Uterus (tissue), 4 donors: ENCODE data around the gene ICA1. TPM values are rescaled to one million over a fixed set of nuclear protein-coding genes. Genes with fewer than 3 reads are reported as not detected.
"Not testable (repeated sequence)": the region's sequence is repeated elsewhere in the genome, so short reads cannot be mapped to it uniquely, and the experiment has no call there.

Source experiments
- DNase-seq, 2 donors: peaks; one replicate each; pipeline ENCODE4 v3.0.0-alpha.2; 2019 to 2020
- H3K27ac ChIP-seq, 2 donors: fragments of 200-600 bp; sonication (generic); 1 replicate in 1 of 2; 2 replicates in 1 of 2; pipeline ENCODE4 v1.5.1; 2016 to 2018
- H3K27me3 ChIP-seq, 2 donors: fragments of 200-600 bp; sonication (generic); one replicate each; pipeline ENCODE4 v1.5.1; 2018 to 2019; ENCODE audit warnings: control low read depth in 1 of 2
- H3K36me3 ChIP-seq, 2 donors: fragments of 200-600 bp; sonication (generic); one replicate each; pipeline ENCODE4 v1.5.1; 2019; ENCODE audit warnings: control low read depth in 1 of 2
- H3K4me1 ChIP-seq, 2 donors: fragments of 200-600 bp; sonication (generic); one replicate each; pipeline ENCODE4 v1.5.1; 2018 to 2019; ENCODE audit warnings: control low read depth in 1 of 2
- H3K4me3 ChIP-seq, 2 donors: fragments of 200-600 bp; sonication (generic); 1 replicate in 1 of 2; 2 replicates in 1 of 2; pipeline ENCODE4 v1.5.1; 2018 to 2019; ENCODE audit warnings: mild to moderate bottlenecking in 1 of 2
- H3K9me3 ChIP-seq, 2 donors: fragments of 200-600 bp; sonication (generic); one replicate each; pipeline ENCODE4 v1.5.1; 2019; ENCODE audit warnings: control low read depth in 1 of 2
- POLR2A ChIP-seq, 2 donors: fragments of 450-650 bp; IDR thresholded peaks; one replicate each; pipeline ENCODE4 v1.6.1; 2016; ENCODE audit warnings: antibody characterized with exemption in 2 of 2, mild to moderate bottlenecking in 1 of 2, moderate library complexity in 1 of 2
- intact Hi-C: fragments of 100-400 bp; cut with DNase I; formaldehyde crosslinking; loops from one replicate; pipeline ENCODE4 v1.15.1; 2023; ENCODE audit warnings: low total_unique reads
- total RNA-seq, 4 donors: library from RNA; depleted of rRNA in 3 of 4; stranded (reverse); fragments of >200 nt in 3 of 4; gene quantifications; one replicate each; pipeline versions ENCODE4 v1.1.0 to v1.2.4, GENCODE V29; 2014 to 2023
- TF ChIP-seq, protein P1 (sequence below), 4 experiments: fragments of 200-600 bp in 2 of 4; fragments of 450-650 bp in 2 of 4; sonication (generic) in 2 of 4; IDR thresholded peaks; one replicate each; pipeline ENCODE4 v1.5.1; 2016 to 2019; ENCODE audit warnings: antibody characterized with exemption in 4 of 4, mild to moderate bottlenecking in 2 of 4, moderate library complexity in 1 of 4
- donor health status: DM: yes; HTN: yes; CAD: no.

ICA1 gene
- total RNA-seq, 4 donors from 2014 or later = 3.5 to 36.9 (median 28.5) TPM

DNA sequence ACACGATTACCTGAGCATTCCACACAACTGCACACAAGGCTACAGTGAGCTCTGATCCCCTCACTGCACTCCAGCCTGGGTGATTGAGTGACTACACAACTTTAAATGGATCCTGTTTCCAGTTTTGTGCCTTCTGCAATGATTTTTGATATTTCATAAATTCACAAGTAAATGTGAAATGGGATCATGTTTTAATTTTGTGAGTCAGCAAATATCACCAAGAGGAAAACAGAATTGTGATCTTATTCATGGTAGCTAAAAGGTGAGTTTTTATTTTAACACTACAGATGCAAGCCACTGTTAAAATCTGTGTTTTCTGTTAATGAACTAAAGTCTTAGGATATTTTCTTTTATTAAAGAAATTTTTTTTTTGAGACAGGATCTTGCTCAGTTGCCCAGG lies 11.4 kb downstream of the ICA1 start:
- H3K4me1 ChIP-seq = no peaks in the 10 kb centered on the region
- TF ChIP-seq, protein P1, sequence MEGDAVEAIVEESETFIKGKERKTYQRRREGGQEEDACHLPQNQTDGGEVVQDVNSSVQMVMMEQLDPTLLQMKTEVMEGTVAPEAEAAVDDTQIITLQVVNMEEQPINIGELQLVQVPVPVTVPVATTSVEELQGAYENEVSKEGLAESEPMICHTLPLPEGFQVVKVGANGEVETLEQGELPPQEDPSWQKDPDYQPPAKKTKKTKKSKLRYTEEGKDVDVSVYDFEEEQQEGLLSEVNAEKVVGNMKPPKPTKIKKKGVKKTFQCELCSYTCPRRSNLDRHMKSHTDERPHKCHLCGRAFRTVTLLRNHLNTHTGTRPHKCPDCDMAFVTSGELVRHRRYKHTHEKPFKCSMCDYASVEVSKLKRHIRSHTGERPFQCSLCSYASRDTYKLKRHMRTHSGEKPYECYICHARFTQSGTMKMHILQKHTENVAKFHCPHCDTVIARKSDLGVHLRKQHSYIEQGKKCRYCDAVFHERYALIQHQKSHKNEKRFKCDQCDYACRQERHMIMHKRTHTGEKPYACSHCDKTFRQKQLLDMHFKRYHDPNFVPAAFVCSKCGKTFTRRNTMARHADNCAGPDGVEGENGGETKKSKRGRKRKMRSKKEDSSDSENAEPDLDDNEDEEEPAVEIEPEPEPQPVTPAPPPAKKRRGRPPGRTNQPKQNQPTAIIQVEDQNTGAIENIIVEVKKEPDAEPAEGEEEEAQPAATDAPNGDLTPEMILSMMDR (IDR thresholded peaks at IDR 0.05) = no peak
- TF ChIP-seq POLR2A (IDR thresholded peaks at IDR 0.05) = no peak
- H3K9me3 ChIP-seq = no peaks in the 10 kb centered on the region
- H3K36me3 ChIP-seq = no peaks in the 10 kb centered on the region
- no peak overlapping the region for H3K4me3 ChIP-seq
- no peaks in the 10 kb centered on the region for H3K27me3 ChIP-seq
- DNase-seq = no peak
- intact Hi-C loops = no loop called here
- no peak overlapping the region for H3K27ac ChIP-seq

DNA sequence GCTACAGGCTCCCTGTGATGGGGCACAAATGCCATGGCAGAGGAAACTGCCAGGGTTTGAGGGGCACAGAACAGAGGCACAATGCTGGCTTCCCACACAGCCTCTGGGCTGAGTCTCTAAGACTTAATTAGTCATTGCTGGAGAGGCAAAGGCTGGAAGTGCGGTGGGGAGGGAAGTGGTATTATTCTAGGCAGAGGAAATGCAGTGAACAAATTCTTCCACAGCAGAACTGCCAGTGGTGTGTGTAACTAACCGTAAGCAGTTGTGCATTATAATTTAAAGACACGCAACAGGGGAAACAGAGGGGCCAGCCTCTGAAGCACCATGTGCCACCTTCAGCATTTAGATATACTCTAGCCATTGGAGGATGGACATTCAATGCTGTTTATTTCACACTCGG lies 12.8 kb downstream of the ICA1 start:
- Histone ChIP-seq H3K4me1 (no peaks in the 10 kb centered on the region), H3K9me3 (no peaks in the 10 kb centered on the region), H3K27me3 (no peaks in the 10 kb centered on the region), H3K36me3 (no peaks in the 10 kb centered on the region), H3K4me3 (no peak overlapping the region), H3K27ac (no peak overlapping the region)
- DNase-seq = no peak
- TF ChIP-seq, protein P1 (IDR thresholded peaks at IDR 0.05) = no peak
- no peak for TF ChIP-seq POLR2A (IDR thresholded peaks at IDR 0.05)
- intact Hi-C loops = no loop called here

DNA sequence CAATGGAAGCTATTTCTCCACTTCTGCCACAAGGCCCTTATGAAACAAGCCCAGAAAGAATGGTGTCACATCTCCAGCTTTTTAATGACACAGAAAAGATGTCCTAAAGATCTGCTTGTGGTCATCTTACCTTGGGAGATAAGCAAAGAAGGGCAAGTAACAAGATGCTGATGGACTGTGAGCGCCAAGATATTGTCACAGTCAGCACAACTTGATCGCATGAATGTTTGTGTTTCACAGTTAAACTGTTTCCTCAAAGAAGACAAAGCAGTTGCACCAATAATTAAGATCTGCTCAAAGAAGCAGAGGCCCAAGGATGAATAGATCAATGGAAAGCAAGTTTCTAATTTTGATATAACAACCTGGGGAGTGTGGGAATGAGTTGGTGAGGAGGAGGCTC lies 15.9 kb downstream of the ICA1 start:
- Histone ChIP-seq H3K4me3 (no peak overlapping the region), H3K4me1 (no peaks in the 10 kb centered on the region), H3K27ac (no peak overlapping the region), H3K9me3 (no peaks in the 10 kb centered on the region), H3K36me3 (no peaks in the 10 kb centered on the region), H3K27me3 (no peaks in the 10 kb centered on the region)
- no peak for DNase-seq
- intact Hi-C loops = no loop called here
- TF ChIP-seq POLR2A (IDR thresholded peaks at IDR 0.05) = no peak
- TF ChIP-seq, protein P1 (IDR thresholded peaks at IDR 0.05) = no peak

DNA sequence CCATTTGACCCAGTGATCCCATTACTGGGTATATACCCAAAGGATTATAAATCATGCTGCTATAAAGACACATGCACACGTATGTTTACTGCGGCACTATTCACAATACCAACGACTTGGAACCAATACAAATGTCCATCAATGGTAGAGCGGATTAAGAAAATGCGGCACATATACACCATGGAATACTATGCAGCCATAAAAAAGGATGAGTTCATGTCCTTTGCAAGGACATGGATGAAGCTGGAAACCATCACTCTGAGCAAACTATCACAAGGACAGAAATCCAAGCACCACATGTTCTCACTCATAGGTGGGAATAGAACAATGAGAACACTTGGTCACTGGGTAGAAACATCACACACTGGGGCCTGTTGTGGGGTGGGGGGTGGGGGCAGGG lies 16.9 kb downstream of the ICA1 start:
- H3K27ac ChIP-seq, H3K4me3 ChIP-seq, DNase-seq, H3K36me3 ChIP-seq, H3K9me3 ChIP-seq, H3K4me1 ChIP-seq, H3K27me3 ChIP-seq, intact Hi-C loops: not testable (repeated sequence)

DNA sequence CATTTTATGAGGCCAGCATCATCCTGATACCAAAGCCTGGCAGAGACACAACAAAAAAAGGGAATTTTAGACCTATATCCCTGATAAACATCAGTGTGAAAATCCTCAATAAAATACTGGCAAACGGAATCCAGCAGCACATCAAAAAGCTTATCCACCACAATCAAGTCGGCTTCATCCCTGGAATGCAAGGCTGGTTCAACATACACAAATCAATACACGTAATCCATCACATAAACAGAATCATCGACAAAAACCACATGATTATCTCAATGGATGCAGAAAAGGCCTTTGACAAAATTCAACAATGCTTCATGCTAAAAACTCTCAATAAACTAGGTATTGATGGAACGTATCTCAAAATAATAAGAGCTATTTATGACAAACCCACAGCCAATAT lies 18.9 kb downstream of the ICA1 start:
- intact Hi-C loops, H3K4me3 ChIP-seq, H3K27ac ChIP-seq, H3K27me3 ChIP-seq, DNase-seq, H3K9me3 ChIP-seq, H3K36me3 ChIP-seq, H3K4me1 ChIP-seq: not testable (repeated sequence)

DNA sequence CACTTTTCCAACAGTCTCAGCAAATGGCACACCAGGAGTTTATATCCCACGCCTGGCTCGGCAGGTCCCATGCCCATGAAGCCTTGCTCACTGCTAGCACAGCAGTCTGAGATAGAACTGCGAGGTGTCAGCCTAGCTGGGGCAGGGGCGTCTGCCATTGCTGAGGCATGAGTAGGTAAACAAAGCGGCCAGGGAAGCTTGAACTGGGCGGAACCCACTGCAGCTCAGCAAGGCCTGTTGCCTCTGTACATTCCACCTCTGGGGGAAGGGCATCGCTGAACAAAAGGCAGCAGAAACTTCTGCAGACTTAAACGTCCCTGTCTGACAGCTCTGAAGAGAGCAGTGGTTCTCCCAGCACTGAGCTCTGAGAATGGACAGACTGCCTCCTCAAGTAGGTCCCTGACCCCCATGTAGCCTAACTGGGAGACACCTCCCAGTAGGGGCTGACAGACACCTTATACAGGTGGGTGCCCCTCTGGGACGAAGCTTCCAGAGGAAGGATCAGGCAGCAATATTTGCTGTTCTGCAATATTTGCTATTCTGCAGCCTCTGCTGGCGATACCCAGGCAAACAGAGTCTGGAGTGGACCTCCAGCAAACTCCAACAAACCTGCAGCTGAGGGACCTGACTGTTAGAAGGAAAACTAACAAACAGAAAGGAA lies 22.1 kb downstream of the ICA1 start:
- H3K36me3 ChIP-seq, intact Hi-C loops, H3K27me3 ChIP-seq, H3K27ac ChIP-seq, H3K9me3 ChIP-seq, H3K4me3 ChIP-seq, DNase-seq, H3K4me1 ChIP-seq: not testable (repeated sequence)
